ENCODE results near the gene RNF10. TPM values are rescaled to one million over a fixed set of nuclear protein-coding genes. Genes with fewer than 3 reads are reported as not detected.
"Not testable (repeated sequence)": the region's sequence is repeated elsewhere in the genome, so short reads cannot be mapped to it uniquely, and the experiment has no call there.

RNF10 gene
- total RNA-seq, 1 experiment from 2014 or later = 88.0 TPM

GRCh38 chr12:120611534-120611933, 77.4 kb downstream of the RNF10 start:
- DNase-seq (ENCODE audit: low spot score) = not testable (repeated sequence)

DNA sequence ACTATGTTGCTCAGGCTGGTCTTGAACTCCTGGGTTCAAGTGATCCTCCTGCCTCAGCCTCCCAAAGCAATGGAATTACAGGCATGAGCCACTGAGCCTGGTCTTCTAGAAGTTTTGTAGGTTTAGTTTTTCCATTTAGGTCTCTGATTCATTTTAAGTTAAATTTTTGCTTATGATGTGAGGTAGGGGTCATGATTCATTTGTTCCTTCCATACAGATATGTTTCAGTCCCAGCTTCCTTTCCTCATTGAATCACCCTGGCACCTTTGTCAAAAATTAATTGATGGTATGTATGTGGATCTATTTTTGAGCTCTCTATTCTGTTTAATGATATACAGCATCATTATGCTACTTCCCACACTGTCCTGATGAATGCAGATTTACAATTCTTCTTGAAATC, 80.7 kb downstream of the RNF10 start:
- no peak for DNase-seq (ENCODE audit: low spot score)

- not testable (repeated sequence) for DNase-seq (ENCODE audit: low spot score)
These were observed 83.0 kb downstream of the RNF10 start for GRCh38 chr12:120617193-120617592.

DNA sequence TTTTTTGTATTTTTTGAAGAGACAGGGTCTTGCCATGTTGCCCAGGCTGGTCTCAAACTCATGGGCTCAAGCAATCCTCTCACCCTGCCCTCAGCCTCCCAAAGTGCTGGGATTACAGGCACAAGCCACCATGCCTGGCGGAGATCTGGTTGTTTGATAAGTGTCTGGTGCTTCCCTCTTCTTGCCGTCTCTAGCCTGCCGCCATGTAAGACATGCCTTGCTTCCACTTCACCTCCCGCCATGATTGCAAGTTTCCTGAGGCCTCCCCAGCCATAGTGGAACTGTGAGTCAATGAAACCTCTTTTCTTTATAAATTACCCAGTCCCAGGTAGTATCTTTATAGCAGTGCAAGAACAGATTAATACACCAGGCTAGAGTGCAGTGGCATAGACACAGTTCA, 83.6 kb downstream of the RNF10 start:
- not testable (repeated sequence) for DNase-seq (ENCODE audit: low spot score)

- DNase-seq (ENCODE audit: low spot score) = no peak
These were observed 84.9 kb downstream of the RNF10 start for GRCh38 chr12:120618954-120619615.

DNA sequence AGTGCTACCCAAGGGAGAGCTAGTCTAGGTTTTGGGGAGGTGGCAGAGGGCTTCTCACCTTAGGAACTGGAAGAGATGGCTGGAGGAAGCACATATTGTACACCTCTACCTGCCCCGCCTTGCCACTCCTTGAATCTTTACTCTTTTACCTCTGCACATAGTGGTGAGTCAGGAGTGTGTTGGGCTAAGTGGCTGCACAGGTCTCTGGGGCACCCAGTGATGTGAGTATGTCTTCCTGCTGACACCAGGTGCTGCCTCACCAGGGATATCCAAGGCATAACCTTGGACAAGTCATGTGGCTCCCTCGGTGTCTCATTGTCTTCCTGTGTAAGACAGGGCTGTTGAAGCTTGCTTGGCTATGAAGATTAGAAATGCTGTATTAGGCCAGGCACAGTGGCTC, 86.5 kb downstream of the RNF10 start:
- peak; percentile 54 for DNase-seq (ENCODE audit: low spot score)

- DNase-seq (ENCODE audit: low spot score) = no peak
These were observed 91.6 kb downstream of the RNF10 start for GRCh38 chr12:120625557-120626419.

Small RNA genes within 50 kb of the gene (small RNA-seq; reads per million reads assigned to genes)
- not detected for gene RF00019

Other genes with a start within 250 kb of the RNF10 start
- gene RNU4-2, start 242.5 kb upstream of the RNF10 start, total RNA-seq (2014; rRNA removed; shearing (Covaris generic)) = under 0.01 TPM in 1 of 2 replicates, not detected in the other
- under 0.01 TPM in 1 of 2 replicates, not detected in the other for gene RNU4-1, start 241.1 kb upstream of the RNF10 start, total RNA-seq (2014; rRNA removed; shearing (Covaris generic))
- 0.05 TPM in 1 of 2 replicates, not detected in the other for gene SIRT4, start 232.0 kb upstream of the RNF10 start, total RNA-seq (2014; rRNA removed; shearing (Covaris generic))
- gene PLA2G1B, start 206.6 kb upstream of the RNF10 start, total RNA-seq (2014; rRNA removed; shearing (Covaris generic)) = not detected in 2 replicates
- gene MSI1, start 165.2 kb upstream of the RNF10 start, total RNA-seq (2014; rRNA removed; shearing (Covaris generic)) = not detected in 2 replicates
- 1,079 and 1,221 TPM in 2 replicates for gene COX6A1, start 96.2 kb upstream of the RNF10 start, total RNA-seq (2014; rRNA removed; shearing (Covaris generic))
- gene TRIAP1, start 88.0 kb upstream of the RNF10 start, total RNA-seq (2014; rRNA removed; shearing (Covaris generic)) = 16.0 and 24.4 TPM in 2 replicates
- gene GATC, start 87.9 kb upstream of the RNF10 start, total RNA-seq (2014; rRNA removed; shearing (Covaris generic)) = 25.7 and 38.0 TPM in 2 replicates
- gene SRSF9, start 64.6 kb upstream of the RNF10 start, total RNA-seq (2014; rRNA removed; shearing (Covaris generic)) = 302 and 319 TPM in 2 replicates
- gene DYNLL1, start 38.2 kb upstream of the RNF10 start, total RNA-seq (2014; rRNA removed; shearing (Covaris generic)) = 268 and 293 TPM in 2 replicates
- 12.9 and 14.2 TPM in 2 replicates for gene COQ5, start 5.2 kb upstream of the RNF10 start, total RNA-seq (2014; rRNA removed; shearing (Covaris generic))
- gene POP5, start 47.0 kb downstream of the RNF10 start, total RNA-seq (2014; rRNA removed; shearing (Covaris generic)) = 61.5 and 70.9 TPM in 2 replicates
- gene CABP1, start 106.3 kb downstream of the RNF10 start, total RNA-seq (2014; rRNA removed; shearing (Covaris generic)) = 3.5 and 7.0 TPM in 2 replicates
- gene MLEC, start 152.8 kb downstream of the RNF10 start, total RNA-seq (2014; rRNA removed; shearing (Covaris generic)) = 226 and 266 TPM in 2 replicates
- gene UNC119B, start 176.1 kb downstream of the RNF10 start, total RNA-seq (2014; rRNA removed; shearing (Covaris generic)) = 16.7 and 19.1 TPM in 2 replicates
- 11.9 and 28.4 TPM in 2 replicates for gene ACADS, start 191.5 kb downstream of the RNF10 start, total RNA-seq (2014; rRNA removed; shearing (Covaris generic))

Data from HT-29 (cell line).